Measurements from ENCODE around the gene IPMK. TPM values are rescaled to one million over a fixed set of nuclear protein-coding genes. Genes with fewer than 3 reads are reported as not detected.
"Not testable (repeated sequence)": the region's sequence is repeated elsewhere in the genome, so short reads cannot be mapped to it uniquely, and the experiment has no call there.

IPMK gene
- total RNA-seq, 1 donor: 10.9 TPM

- H3K79me2 ChIP-seq (ENCODE audit: insufficient read depth, low read length): peaks cover 28% of the 10 kb centered on the region
Observed at GRCh38 chr10:58258977-58259692, 8.6 kb downstream of the IPMK start.

GRCh38 chr10:58256013-58256780, 11.5 kb downstream of the IPMK start:
- DNase-seq (ENCODE audit: insufficient read length, low spot score, missing footprints); H3K4me2 ChIP-seq (ENCODE audit: insufficient read depth, low read length); H3K27me3 ChIP-seq (ENCODE audit: insufficient read depth, low read length); H3K27ac ChIP-seq (ENCODE audit: low read depth, low read length); H3K4me3 ChIP-seq (ENCODE audit: insufficient read depth, low read length); H4K20me1 ChIP-seq (ENCODE audit: insufficient read depth, low read length); H3K9me3 ChIP-seq (ENCODE audit: low read depth, low read length); H2AFZ ChIP-seq (ENCODE audit: low read length); H3K4me1 ChIP-seq (ENCODE audit: insufficient read depth, low read length); H3K36me3 ChIP-seq (ENCODE audit: insufficient read depth, low read length): not testable (repeated sequence)
- H3K79me2 ChIP-seq (ENCODE audit: insufficient read depth, low read length): peaks cover 13% of the 10 kb centered on the region

More at GRCh38 chr10:58258977-58259692, 8.6 kb downstream of the IPMK start:
- H2AFZ ChIP-seq (ENCODE audit: low read length): no peak overlapping the region
- H3K36me3 ChIP-seq (ENCODE audit: insufficient read depth, low read length): no peaks in the 10 kb centered on the region
- no peak overlapping the region for H3K27ac ChIP-seq (ENCODE audit: low read depth, low read length)
- H4K20me1 ChIP-seq (ENCODE audit: insufficient read depth, low read length): peaks cover 4% of the 10 kb centered on the region
- H3K27me3 ChIP-seq (ENCODE audit: insufficient read depth, low read length): no peaks in the 10 kb centered on the region
- no peak for DNase-seq (ENCODE audit: insufficient read length, low spot score, missing footprints)
- H3K4me3 ChIP-seq (ENCODE audit: insufficient read depth, low read length): no peak overlapping the region
- H3K4me2 ChIP-seq (ENCODE audit: insufficient read depth, low read length): no peak overlapping the region
- no peaks in the 10 kb centered on the region for H3K4me1 ChIP-seq (ENCODE audit: insufficient read depth, low read length)
- TF ChIP-seq CTCF (IDR thresholded peaks at IDR 0.05; ENCODE audit: extremely low read depth, low read depth, low read length): peak; percentile 40
- no peaks in the 10 kb centered on the region for H3K9me3 ChIP-seq (ENCODE audit: low read depth, low read length)

GRCh38 chr10:58254644-58255043, 13.1 kb downstream of the IPMK start:
- Histone ChIP-seq H3K4me3 (ENCODE audit: insufficient read depth, low read length) (no peak overlapping the region), H3K9me3 (ENCODE audit: low read depth, low read length) (no peaks in the 10 kb centered on the region), H3K27ac (ENCODE audit: low read depth, low read length) (no peak overlapping the region), H3K79me2 (ENCODE audit: insufficient read depth, low read length) (peaks cover 5% of the 10 kb centered on the region), H4K20me1 (ENCODE audit: insufficient read depth, low read length) (peaks cover 6% of the 10 kb centered on the region), H3K36me3 (ENCODE audit: insufficient read depth, low read length) (no peaks in the 10 kb centered on the region), H3K27me3 (ENCODE audit: insufficient read depth, low read length) (no peaks in the 10 kb centered on the region), H3K4me1 (ENCODE audit: insufficient read depth, low read length) (no peaks in the 10 kb centered on the region), H3K4me2 (ENCODE audit: insufficient read depth, low read length) (no peak overlapping the region), H2AFZ (ENCODE audit: low read length) (no peak overlapping the region)
- DNase-seq (ENCODE audit: insufficient read length, low spot score, missing footprints): no peak
- TF ChIP-seq CTCF (IDR thresholded peaks at IDR 0.05; ENCODE audit: extremely low read depth, low read depth, low read length): no peak

- Histone ChIP-seq H3K36me3 (ENCODE audit: insufficient read depth, low read length) (no peaks in the 10 kb centered on the region), H4K20me1 (ENCODE audit: insufficient read depth, low read length) (peaks cover 6% of the 10 kb centered on the region), H3K79me2 (ENCODE audit: insufficient read depth, low read length) (no peaks in the 10 kb centered on the region), H3K4me1 (ENCODE audit: insufficient read depth, low read length) (no peaks in the 10 kb centered on the region), H3K4me2 (ENCODE audit: insufficient read depth, low read length) (no peak overlapping the region), H3K9me3 (ENCODE audit: low read depth, low read length) (no peaks in the 10 kb centered on the region), H3K4me3 (ENCODE audit: insufficient read depth, low read length) (no peak overlapping the region), H2AFZ (ENCODE audit: low read length) (no peak overlapping the region), H3K27ac (ENCODE audit: low read depth, low read length) (no peak overlapping the region), H3K27me3 (ENCODE audit: insufficient read depth, low read length) (no peaks in the 10 kb centered on the region)
- no peak for DNase-seq (ENCODE audit: insufficient read length, low spot score, missing footprints)
- TF ChIP-seq CTCF (IDR thresholded peaks at IDR 0.05; ENCODE audit: extremely low read depth, low read depth, low read length): no peak
Observed at GRCh38 chr10:58253184-58253583, 14.5 kb downstream of the IPMK start.

GRCh38 chr10:58244666-58245065, 23.0 kb downstream of the IPMK start:
- not testable (repeated sequence) for H3K27ac ChIP-seq (ENCODE audit: low read depth, low read length); H3K36me3 ChIP-seq (ENCODE audit: insufficient read depth, low read length); H3K4me2 ChIP-seq (ENCODE audit: insufficient read depth, low read length); H2AFZ ChIP-seq (ENCODE audit: low read length); DNase-seq (ENCODE audit: insufficient read length, low spot score, missing footprints); H3K4me3 ChIP-seq (ENCODE audit: insufficient read depth, low read length); H4K20me1 ChIP-seq (ENCODE audit: insufficient read depth, low read length); H3K27me3 ChIP-seq (ENCODE audit: insufficient read depth, low read length); H3K9me3 ChIP-seq (ENCODE audit: low read depth, low read length); H3K79me2 ChIP-seq (ENCODE audit: insufficient read depth, low read length)
- H3K4me1 ChIP-seq (ENCODE audit: insufficient read depth, low read length): peaks cover 21% of the 10 kb centered on the region

- not testable (repeated sequence) for H3K4me3 ChIP-seq (ENCODE audit: insufficient read depth, low read length); H3K9me3 ChIP-seq (ENCODE audit: low read depth, low read length); H3K4me2 ChIP-seq (ENCODE audit: insufficient read depth, low read length); H3K27me3 ChIP-seq (ENCODE audit: insufficient read depth, low read length); H3K36me3 ChIP-seq (ENCODE audit: insufficient read depth, low read length); H4K20me1 ChIP-seq (ENCODE audit: insufficient read depth, low read length); DNase-seq (ENCODE audit: insufficient read length, low spot score, missing footprints); H2AFZ ChIP-seq (ENCODE audit: low read length); H3K27ac ChIP-seq (ENCODE audit: low read depth, low read length)
- H3K79me2 ChIP-seq (ENCODE audit: insufficient read depth, low read length): peaks cover 12% of the 10 kb centered on the region
- H3K4me1 ChIP-seq (ENCODE audit: insufficient read depth, low read length): peaks cover 25% of the 10 kb centered on the region
Observed at GRCh38 chr10:58244242-58244641, 23.5 kb downstream of the IPMK start.

All from osteoblast (primary cell).